Stimulated activated naive B cell treated with anti-CD40 and anti-IgM and Interleukin-4, amounts not matched to agents 10 μg/mL and 1 μg/mL and 100 μg/mL, for 72 hours (primary cell): ENCODE results near the gene NLRP8.
"Not testable (repeated sequence)": the region's sequence is repeated elsewhere in the genome, so short reads cannot be mapped to it uniquely, and the experiment has no call there.

Source experiments
- ATAC-seq, 2 donors: fragments of 150-1000 bp; cut with Tn5 transposase; replicated peaks; 2 replicates each; pipeline ENCODE4 v1.10.0; 2021; ENCODE audit warnings: moderate library complexity in 1 of 2
- DNase-seq: peaks from one replicate; pipeline ENCODE4 v3.0.0; 2021
- H3K27ac Mint-ChIP-seq: one replicate; pipeline ENCODE4 v1.8.0; 2022; ENCODE audit warnings: mild to moderate bottlenecking, mixed read lengths
- H3K27me3 Mint-ChIP-seq, 2 donors: one replicate each; pipeline ENCODE4 v1.8.0; 2022; ENCODE audit warnings: mixed read lengths in 2 of 2
- H3K36me3 Mint-ChIP-seq, 2 donors: one replicate each; pipeline ENCODE4 v1.8.0; 2022; ENCODE audit warnings: mixed read lengths in 2 of 2, mild to moderate bottlenecking in 1 of 2
- H3K4me1 Mint-ChIP-seq, 2 donors: one replicate each; pipeline ENCODE4 v1.8.0; 2022; ENCODE audit warnings: mixed read lengths in 2 of 2, mild to moderate bottlenecking in 1 of 2
- H3K4me3 Mint-ChIP-seq, 2 donors: one replicate each; pipeline ENCODE4 v1.8.0; 2022; ENCODE audit warnings: mild to moderate bottlenecking in 2 of 2, mixed read lengths in 2 of 2, moderate library complexity in 1 of 2
- H3K9me3 Mint-ChIP-seq, 2 donors: one replicate each; pipeline ENCODE4 v1.8.0; 2022; ENCODE audit warnings: mixed read lengths in 2 of 2, mild to moderate bottlenecking in 1 of 2

Gene NLRP8

GRCh38 chr19:55935206-55935605 lies 12.4 kb upstream of the NLRP8 start:
- Mint-ChIP-seq H3K4me3 (no peak overlapping the region), H3K36me3 (no peaks in the 10 kb centered on the region), H3K27me3 (peaks cover 4 to 10% of the 10 kb centered on the region in 2 donors), H3K4me1 (no peaks in the 10 kb centered on the region), H3K9me3 (peaks cover 0 to 5% of the 10 kb centered on the region in 2 donors), H3K27ac (no peak overlapping the region)
- ATAC-seq (no peak), DNase-seq (no peak)

GRCh38 chr19:55939206-55939605 lies 8.4 kb upstream of the NLRP8 start:
- Mint-ChIP-seq H3K9me3 (peaks cover 0 to 4% of the 10 kb centered on the region in 2 donors), H3K4me3 (no peak overlapping the region), H3K4me1 (peaks cover 0 to 3% of the 10 kb centered on the region in 2 donors), H3K27me3 (peaks cover 0 to 4% of the 10 kb centered on the region in 2 donors), H3K36me3 (no peaks in the 10 kb centered on the region), H3K27ac (no peak overlapping the region)
- DNase-seq (no peak), ATAC-seq (no peak)

- H3K9me3 Mint-ChIP-seq = peaks cover 0 to 4% of the 10 kb centered on the region in 2 donors
- H3K4me1 Mint-ChIP-seq = peaks cover 0 to 3% of the 10 kb centered on the region in 2 donors
- no peak overlapping the region for H3K27ac Mint-ChIP-seq
- H3K36me3 Mint-ChIP-seq = no peaks in the 10 kb centered on the region
- no peak overlapping the region for H3K4me3 Mint-ChIP-seq
- DNase-seq = no peak
- no peak for ATAC-seq
- no peaks in the 10 kb centered on the region for H3K27me3 Mint-ChIP-seq
Measured at GRCh38 chr19:55940306-55940705, 7.3 kb upstream of the NLRP8 start.

- not testable (repeated sequence) for H3K36me3 Mint-ChIP-seq, H3K4me1 Mint-ChIP-seq, DNase-seq, H3K27me3 Mint-ChIP-seq, H3K4me3 Mint-ChIP-seq, ATAC-seq, H3K27ac Mint-ChIP-seq
- H3K9me3 Mint-ChIP-seq = peaks cover 9 to 12% of the 10 kb centered on the region in 2 donors
Measured at GRCh38 chr19:55950566-55950965, 2.9 kb downstream of the NLRP8 start.

- H3K9me3 Mint-ChIP-seq = no peaks in the 10 kb centered on the region
- H3K27ac Mint-ChIP-seq = no peak overlapping the region
- no peaks in the 10 kb centered on the region for H3K4me1 Mint-ChIP-seq
- H3K4me3 Mint-ChIP-seq = no peak overlapping the region
- no peaks in the 10 kb centered on the region for H3K27me3 Mint-ChIP-seq
- ATAC-seq = no peak
- no peak for DNase-seq
- H3K36me3 Mint-ChIP-seq = no peaks in the 10 kb centered on the region
Measured at GRCh38 chr19:55956431-55956830, 8.8 kb downstream of the NLRP8 start.

- Mint-ChIP-seq H3K27me3 (no peaks in the 10 kb centered on the region), H3K9me3 (no peaks in the 10 kb centered on the region), H3K4me3 (no peak overlapping the region), H3K27ac (no peak overlapping the region), H3K4me1 (no peaks in the 10 kb centered on the region), H3K36me3 (no peaks in the 10 kb centered on the region)
- ATAC-seq (no peak), DNase-seq (no peak)
Measured at GRCh38 chr19:55958356-55958755, 10.7 kb downstream of the NLRP8 start.

GRCh38 chr19:55959996-55960675 lies 12.5 kb downstream of the NLRP8 start:
- no peaks in the 10 kb centered on the region for H3K4me1 Mint-ChIP-seq
- no peaks in the 10 kb centered on the region for H3K9me3 Mint-ChIP-seq
- H3K27me3 Mint-ChIP-seq = no peaks in the 10 kb centered on the region
- H3K27ac Mint-ChIP-seq = no peak overlapping the region
- ATAC-seq (no peak), DNase-seq (no peak)
- H3K36me3 Mint-ChIP-seq = no peaks in the 10 kb centered on the region
- no peak overlapping the region for H3K4me3 Mint-ChIP-seq

- Mint-ChIP-seq H3K4me3 (no peak overlapping the region), H3K9me3 (peaks cover under 1 to 6% of the 10 kb centered on the region in 2 donors), H3K27me3 (no peaks in the 10 kb centered on the region), H3K36me3 (no peaks in the 10 kb centered on the region), H3K27ac (no peak overlapping the region), H3K4me1 (no peaks in the 10 kb centered on the region)
- ATAC-seq (no peak), DNase-seq (no peak)
Measured at GRCh38 chr19:55962186-55962585, 14.6 kb downstream of the NLRP8 start.

- H3K4me1 Mint-ChIP-seq = no peaks in the 10 kb centered on the region
- DNase-seq = no peak
- H3K36me3 Mint-ChIP-seq = no peaks in the 10 kb centered on the region
- H3K27ac Mint-ChIP-seq = no peak overlapping the region
- no peak overlapping the region for H3K4me3 Mint-ChIP-seq
- peaks cover 11% of the 10 kb centered on the region in 2 donors for H3K9me3 Mint-ChIP-seq
- H3K27me3 Mint-ChIP-seq = peaks cover 13 to 15% of the 10 kb centered on the region in 2 donors
- ATAC-seq = no peak
Measured at GRCh38 chr19:55973982-55974381, 26.4 kb downstream of the NLRP8 start.

GRCh38 chr19:55980415-55980814 lies 32.8 kb downstream of the NLRP8 start:
- peaks cover 3% of the 10 kb centered on the region in 2 donors for H3K36me3 Mint-ChIP-seq
- H3K27ac Mint-ChIP-seq = no peak overlapping the region
- peaks cover 3 to 15% of the 10 kb centered on the region in 2 donors for H3K9me3 Mint-ChIP-seq
- DNase-seq = no peak
- H3K4me3 Mint-ChIP-seq = no peak overlapping the region
- ATAC-seq = no peak
- H3K27me3 Mint-ChIP-seq = peaks cover 0 to 16% of the 10 kb centered on the region in 2 donors
- no peaks in the 10 kb centered on the region for H3K4me1 Mint-ChIP-seq

- no peak overlapping the region for H3K27ac Mint-ChIP-seq
- no peak for DNase-seq
Measured at GRCh38 chr19:55985254-55985653, 37.6 kb downstream of the NLRP8 start.

GRCh38 chr19:55986487-55986886 lies 38.9 kb downstream of the NLRP8 start, which contains the start of gene NLRP5:
TSS of gene NLRP5 (plus strand) at chr19:55986775.
- Mint-ChIP-seq H3K27ac (no peak within 1 kb of the TSS), H3K36me3 (no peaks in the 10 kb centered on the region), H3K27me3 (no peaks in the 10 kb centered on the region), H3K9me3 (no peaks in the 10 kb centered on the region), H3K4me3 (no peak within 1 kb of the TSS), H3K4me1 (no peaks in the 10 kb centered on the region)
- no peak for DNase-seq
- no peak for ATAC-seq

More at GRCh38 chr19:55985254-55985653, 37.6 kb downstream of the NLRP8 start:
- Mint-ChIP-seq H3K4me1 (no peaks in the 10 kb centered on the region), H3K36me3 (no peaks in the 10 kb centered on the region), H3K9me3 (no peaks in the 10 kb centered on the region), H3K4me3 (no peak overlapping the region), H3K27me3 (peaks cover 0 to 7% of the 10 kb centered on the region in 2 donors)
- ATAC-seq = no peak

- H3K4me3 Mint-ChIP-seq = no peak overlapping the region
- no peak overlapping the region for H3K27ac Mint-ChIP-seq
- H3K27me3 Mint-ChIP-seq = peaks cover 0 to 5% of the 10 kb centered on the region in 2 donors
- no peaks in the 10 kb centered on the region for H3K36me3 Mint-ChIP-seq
- DNase-seq (no peak), ATAC-seq (no peak)
- no peaks in the 10 kb centered on the region for H3K4me1 Mint-ChIP-seq
- peaks cover 7% of the 10 kb centered on the region in 2 donors for H3K9me3 Mint-ChIP-seq
Measured at GRCh38 chr19:55990831-55991230, 43.2 kb downstream of the NLRP8 start.

- no peak for DNase-seq
- no peak for ATAC-seq
- Mint-ChIP-seq H3K4me3 (no peak overlapping the region), H3K36me3 (no peaks in the 10 kb centered on the region), H3K4me1 (no peaks in the 10 kb centered on the region), H3K9me3 (peaks cover 13 to 15% of the 10 kb centered on the region in 2 donors), H3K27me3 (peaks cover 5% of the 10 kb centered on the region in 2 donors), H3K27ac (no peak overlapping the region)
Measured at GRCh38 chr19:55993492-55993891, 45.9 kb downstream of the NLRP8 start.

- Mint-ChIP-seq H3K27ac (no peak overlapping the region), H3K4me1 (no peaks in the 10 kb centered on the region), H3K9me3 (peaks cover 7 to 11% of the 10 kb centered on the region in 2 donors), H3K36me3 (peaks cover 0 to 2% of the 10 kb centered on the region in 2 donors), H3K27me3 (no peaks in the 10 kb centered on the region), H3K4me3 (no peak overlapping the region)
- DNase-seq = no peak
- no peak for ATAC-seq
Measured at GRCh38 chr19:56014765-56015164, 67.1 kb downstream of the NLRP8 start.
